GM12878 (cell line): Measurements from ENCODE around the gene FBXL2. TPM values are rescaled to one million over a fixed set of nuclear protein-coding genes. Genes with fewer than 3 reads are reported as not detected.

Experiments
- ATAC-seq: fragments of 200-7000 bp; cut with Tn5 transposase; 3 replicates; pipeline ENCODE4 v1.9.1; 2020; ENCODE audit warnings: mild to moderate bottlenecking, moderate library complexity
- BruUV-seq: library from RNA; stranded (reverse); fragments of 400-500 nt; replicated peaks from 2 replicates; lab custom pipeline; 2021; lab: Mats Ljungman, UMichigan
- CTCF ChIA-PET: fragments of 300-600 bp; sonication (Branson Sonifier 250); formaldehyde crosslinking; extraction: SDS; loops from one replicate; lab custom pipeline; 2021; ENCODE audit warnings: inconsistent platforms; lab: Yijun Ruan, JAX
- POLR2A ChIA-PET: fragments of 350-600 bp; formaldehyde crosslinking; extraction: SDS; loops from one replicate; lab custom pipeline; 2021; ENCODE audit warnings: inconsistent platforms; lab: Charles Lee
- RAD21 ChIA-PET: fragments of 300-600 bp; sonication (Branson Sonifier 250); formaldehyde crosslinking; loops from one replicate; lab custom pipeline; 2023; ENCODE audit warnings: antibody characterized with exemption; ENCODE audit not compliant: unreplicated experiment; lab: Charles Lee
- SMC1A ChIA-PET: fragments of 300-600 bp; sonication (Branson Sonifier 250); formaldehyde crosslinking; loops from one replicate; lab custom pipeline; 2023; ENCODE audit not compliant: unreplicated experiment, uncharacterized antibody; lab: Charles Lee
- DNase-seq: peaks from one replicate; pipeline ENCODE4 v3.0.0-alpha.2; 2011; ENCODE audit warnings: low read depth, low spot score
- FAIRE-seq: peaks from 3 replicates; lab custom pipeline; 2011; peaks lifted over from hg19 to GRCh38; lab: Jason Lieb, UNC
- H2AFZ ChIP-seq: 2 replicates; pipeline ENCODE4 v1.6.0; 2011; ENCODE audit warnings: low read depth, low read length, control low read depth; ENCODE audit not compliant: control insufficient read depth
- H3K27ac ChIP-seq: 2 replicates; pipeline ENCODE4 v1.5.1; 2011; ENCODE audit warnings: control low read depth; ENCODE audit not compliant: control insufficient read depth, insufficient read depth
- H3K27me3 ChIP-seq, 2 experiments: replicated peaks in 1 of 2; 2 replicates each; pipeline versions ENCODE4 v1.6.0 to v1.6.1; 2011; ENCODE audit warnings: low read length in 1 of 2; ENCODE audit not compliant: control insufficient read depth in 2 of 2, insufficient read depth in 2 of 2
- H3K36me3 ChIP-seq, 2 experiments: 2 replicates each; pipeline ENCODE4 v1.5.1; 2011; ENCODE audit warnings: low read length in 1 of 2; ENCODE audit not compliant: control insufficient read depth in 2 of 2, insufficient read depth in 2 of 2
- H3K4me1 ChIP-seq: 2 replicates; pipeline ENCODE4 v1.6.1; 2011; ENCODE audit warnings: mild to moderate bottlenecking, low read length, moderate library complexity, mixed read lengths; ENCODE audit not compliant: control insufficient read depth, insufficient read depth
- H3K4me2 ChIP-seq: 2 replicates; pipeline ENCODE4 v1.6.0; 2011; ENCODE audit warnings: control low read depth; ENCODE audit not compliant: control insufficient read depth, insufficient read depth
- H3K4me3 ChIP-seq: fragments of 200-600 bp; sonication (generic); 2 replicates; pipeline ENCODE4 v1.5.1; 2016
- H3K79me2 ChIP-seq: 2 replicates; pipeline ENCODE4 v1.6.0; 2011; ENCODE audit warnings: low read length; ENCODE audit not compliant: control insufficient read depth, insufficient read depth
- H3K9ac ChIP-seq: 2 replicates; pipeline ENCODE4 v1.8.0; 2011; ENCODE audit warnings: low read length, control low read depth, mixed read lengths; ENCODE audit not compliant: control insufficient read depth, insufficient read depth
- H3K9me3 ChIP-seq: replicated peaks from 3 replicates; pipeline ENCODE4 v1.5.1; 2011; ENCODE audit warnings: mild to moderate bottlenecking, low read length; ENCODE audit not compliant: control insufficient read depth, insufficient read depth
- H4K20me1 ChIP-seq: 2 replicates; pipeline ENCODE4 v1.6.0; 2011; ENCODE audit not compliant: control insufficient read depth, insufficient read depth
- ASH2L ChIP-seq: fragments of 300-600, 200-600 bp; sonication (generic); IDR thresholded peaks from 2 replicates; pipeline ENCODE4 v1.6.1; 2017; ENCODE audit warnings: low read depth, mild to moderate bottlenecking, borderline replicate concordance
- CBFB ChIP-seq: IDR thresholded peaks from 2 replicates; pipeline ENCODE4 v1.6.1; 2016; ENCODE audit warnings: antibody characterized with exemption, low read depth
- CBX3 ChIP-seq: fragments of 200-600 bp; sonication (generic); IDR thresholded peaks from 2 replicates; pipeline ENCODE4 v1.6.1; 2016; ENCODE audit warnings: low read depth, borderline replicate concordance
- CBX5 ChIP-seq: sonication (generic); IDR thresholded peaks from 2 replicates; pipeline ENCODE4 v1.6.1; 2016; ENCODE audit warnings: low read depth, moderate library complexity, mild to moderate bottlenecking, inconsistent platforms
- E2F4 ChIP-seq: IDR thresholded peaks from 2 replicates; pipeline ENCODE4 v1.6.1; 2012; ENCODE audit warnings: low read depth, low read length, improper control_type of control experiment
- JUNB ChIP-seq: IDR thresholded peaks from 2 replicates; pipeline ENCODE4 v1.6.1; 2016; ENCODE audit warnings: antibody characterized with exemption, mild to moderate bottlenecking
- MXI1 ChIP-seq: fragments of 150-350 bp; IDR thresholded peaks from 2 replicates; pipeline ENCODE4 v1.6.1; 2011; ENCODE audit warnings: low read depth, mild to moderate bottlenecking, inconsistent platforms, low read length, improper control_type of control experiment
- MYB ChIP-seq: fragments of 150-350 bp; IDR thresholded peaks from 2 replicates; pipeline ENCODE4 v1.6.1; 2014; ENCODE audit warnings: mild to moderate bottlenecking, low read depth, low read length, borderline replicate concordance
- NFYB ChIP-seq: IDR thresholded peaks from 2 replicates; pipeline ENCODE4 v1.6.1; 2011; ENCODE audit warnings: low read depth, mild to moderate bottlenecking, low read length, improper control_type of control experiment, moderate library complexity; ENCODE audit not compliant: insufficient read depth
- NR2F1 ChIP-seq: fragments of 450-650 bp; conservative IDR thresholded peaks from 2 replicates; pipeline ENCODE4 v1.6.1; 2017; ENCODE audit warnings: mild to moderate bottlenecking
- POLR2AphosphoS5 ChIP-seq: IDR thresholded peaks from 2 replicates; pipeline ENCODE4 v1.6.1; 2011; ENCODE audit warnings: mild to moderate bottlenecking, low read length, inconsistent platforms
- RAD21 ChIP-seq: IDR thresholded peaks from 2 replicates; pipeline ENCODE4 v1.6.1; 2011; ENCODE audit warnings: mild to moderate bottlenecking, low read depth, low read length, moderate library complexity; ENCODE audit not compliant: insufficient read depth
- RCOR1 ChIP-seq: conservative IDR thresholded peaks from 2 replicates; pipeline ENCODE4 v1.6.1; 2012; ENCODE audit warnings: low read depth, low read length, improper control_type of control experiment
- RFX5 ChIP-seq: IDR thresholded peaks from 2 replicates; pipeline ENCODE4 v1.6.1; 2011; ENCODE audit warnings: low read depth, low read length, improper control_type of control experiment
- SUPT20H ChIP-seq: IDR thresholded peaks from 2 replicates; pipeline ENCODE4 v1.6.1; 2011; ENCODE audit warnings: low read depth, mild to moderate bottlenecking, low read length, moderate library complexity, borderline replicate concordance; ENCODE audit not compliant: control insufficient read depth
- TCF3 ChIP-seq: IDR thresholded peaks from 2 replicates; pipeline ENCODE4 v1.6.1; 2012; ENCODE audit warnings: low read depth, mild to moderate bottlenecking, low read length, borderline replicate concordance; ENCODE audit not compliant: insufficient read depth
- USF2 ChIP-seq: IDR thresholded peaks from 2 replicates; pipeline ENCODE4 v1.6.1; 2011; ENCODE audit warnings: low read depth, low read length, improper control_type of control experiment, borderline replicate concordance
- YBX1 ChIP-seq: fragments of 450-650 bp; IDR thresholded peaks from 2 replicates; pipeline ENCODE4 v1.6.1; 2016; ENCODE audit warnings: antibody characterized with exemption
- ZNF217 ChIP-seq: fragments of 450-650 bp; IDR thresholded peaks from 2 replicates; pipeline ENCODE4 v1.6.1; 2017; ENCODE audit warnings: antibody characterized with exemption, mild to moderate bottlenecking
- WGBS: methylation state at CpG from one replicate; pipeline ENCODE4 v1.1.6; 2016; ENCODE audit warnings: low lambda C conversion rate; ENCODE audit not compliant: insufficient replicate concordance, insufficient coverage; ENCODE audit errors: missing lambda C conversion rate; 5-methylcytosine and 5-hydroxymethylcytosine counted together
- in situ Hi-C: fragments of 300-500 bp; cut with MboI; formaldehyde crosslinking; loops from 9 replicates; pipeline ENCODE4 v1.14.3; 2018; ENCODE audit warnings: mixed read lengths
- intact Hi-C: fragments of 100-400 bp; cut with micrococcal nuclease; formaldehyde crosslinking; loops from one replicate; pipeline ENCODE4 v1.14.2; 2022; ENCODE audit not compliant: unreplicated experiment
- polyA plus RNA-seq, 11 experiments: library from polyadenylated mRNA; depleted of rRNA in 4 of 11; unstranded in 6 of 11; stranded (reverse) in 5 of 11; fragments of >200 nt; fragmentation: Nextera tagmentation in 4 of 11; fragmentation: Illumina TruSeq in 1 of 11; extraction: Ambion mirVana in 4 of 11; extraction: Trizol in 1 of 11; gene quantifications; 1 replicate in 1 of 11; 2 replicates in 10 of 11; pipeline versions ENCODE4 v1.2.1 to v1.2.3, GENCODE V29; 2011 to 2016; ENCODE audit warnings: inconsistent platforms in 2 of 11, missing spikeins in 2 of 11, low read depth in 1 of 11
- total RNA-seq, 4 experiments: library from RNA; depleted of rRNA in 3 of 4; stranded (reverse); fragments of >200 nt in 3 of 4; fragmentation: Illumina TruSeq in 1 of 4; extraction: Trizol in 1 of 4; gene quantifications; 2 replicates each; pipeline versions ENCODE4 v1.2.1 to v1.2.3, GENCODE V29; 2013 to 2021

Gene FBXL2
- total and polyA plus RNA-seq, 10 of the 15 experiments (the other 5 are each of a cell fraction or from before 2014, with no cell fraction given), result 0.04 to 0.72 (median 0.15) TPM; not detected in 1

- no peak for TF ChIP-seq RFX5
- TF ChIP-seq POLR2AphosphoS5, result no peak
- no peak for TF ChIP-seq MXI1
- TF ChIP-seq ASH2L, result no peak
- no peak for TF ChIP-seq CBX5
- TF ChIP-seq NR2F1, result no peak
- no peak for TF ChIP-seq MYB
These were observed 111.3 kb downstream of the FBXL2 start (continued) for GRCh38 chr3:33388374-33389100.

- Histone ChIP-seq H2AFZ (no peak overlapping the region), H3K36me3 (peaks cover 12 to 22% of the 10 kb centered on the region in 2 experiments), H3K27me3 (no peaks in the 10 kb centered on the region), H3K9me3 (no peaks in the 10 kb centered on the region), H3K4me2 (no peak overlapping the region), H3K27ac (no peak overlapping the region), H4K20me1 (no peaks in the 10 kb centered on the region), H3K4me3 (no peak overlapping the region), H3K4me1 (no peaks in the 10 kb centered on the region), H3K79me2 (no peaks in the 10 kb centered on the region), H3K9ac (no peak overlapping the region)
- TF ChIP-seq RFX5, result no peak
- no peak for TF ChIP-seq CBX3
- TF ChIP-seq JUNB, result no peak
- TF ChIP-seq RAD21, result no peak
- no peak for TF ChIP-seq CBFB
- no peak for TF ChIP-seq ASH2L
- TF ChIP-seq E2F4, result no peak
- TF ChIP-seq ZNF217, result no peak
- no peak for TF ChIP-seq NFYB
- no peak for TF ChIP-seq RCOR1
- TF ChIP-seq TCF3, result no peak
- no peak for TF ChIP-seq SUPT20H
- TF ChIP-seq YBX1, result no peak
- TF ChIP-seq USF2, result no peak
- BruUV-seq, result no TSS peak
- DNase-seq, result no peak
- FAIRE-seq, result no peak
- no peak for ATAC-seq
- in situ Hi-C loops, result no loop called here
- WGBS, result 100% methylated on average over 4 of the region's 4 CpGs
- ChIA-PET SMC1A (interaction anchor here (1.0 to 1.4 kb wide), 2 partner anchors 11 to 46 kb away, joined by 3 read pairs; no protein-coding TSS in a partner anchor), POLR2A (interaction anchor here (1.4 kb wide), 1 partner anchor 50 kb away, joined by 3 read pairs; the partner anchor contains the start of gene UBP1), RAD21 (no interaction called here), CTCF (interaction anchor here (1.8 to 2.8 kb wide), 2 partner anchors 17 to 397 kb away, joined by 6 to 10 read pairs; no protein-coding TSS in a partner anchor)
- intact Hi-C loops, result no loop called here
These were observed 112.7 kb downstream of the FBXL2 start for GRCh38 chr3:33389908-33390307.
